Right ventricle myocardium superior (tissue), 1 donor: ENCODE results near the gene MMEL1. TPM values are rescaled to one million over a fixed set of nuclear protein-coding genes. Genes with fewer than 3 reads are reported as not detected.
"Not testable (repeated sequence)": the region's sequence is repeated elsewhere in the genome, so short reads cannot be mapped to it uniquely, and the experiment has no call there.

Experiments
- ATAC-seq: fragments of 200-7000 bp; cut with Tn5 transposase; one replicate; pipeline ENCODE4 v1.9.1; 2020; ENCODE audit warnings: mild to moderate bottlenecking; ENCODE audit not compliant: poor library complexity
- DNase-seq: peaks from one replicate; pipeline ENCODE4 v3.0.0-alpha.2; 2020
- intact Hi-C: fragments of 100-400 bp; cut with DNase I; formaldehyde crosslinking; loops from one replicate; pipeline ENCODE4 v1.11.2; 2022
- total RNA-seq: library from RNA; stranded (reverse); fragmentation: NEBNext Ultra II Directional; extraction: Animal tissue kit (Norgen Biotek cat#: 25700); gene quantifications from one replicate; pipeline ENCODE4 v1.2.1, GENCODE V29; 2021
- donor health status: DM: no; HTN: yes; CAD: no; lungs with severe emphysema.

The MMEL1 gene
- total RNA-seq, 1 donor from 2014 or later, result 0.48 TPM

DNA sequence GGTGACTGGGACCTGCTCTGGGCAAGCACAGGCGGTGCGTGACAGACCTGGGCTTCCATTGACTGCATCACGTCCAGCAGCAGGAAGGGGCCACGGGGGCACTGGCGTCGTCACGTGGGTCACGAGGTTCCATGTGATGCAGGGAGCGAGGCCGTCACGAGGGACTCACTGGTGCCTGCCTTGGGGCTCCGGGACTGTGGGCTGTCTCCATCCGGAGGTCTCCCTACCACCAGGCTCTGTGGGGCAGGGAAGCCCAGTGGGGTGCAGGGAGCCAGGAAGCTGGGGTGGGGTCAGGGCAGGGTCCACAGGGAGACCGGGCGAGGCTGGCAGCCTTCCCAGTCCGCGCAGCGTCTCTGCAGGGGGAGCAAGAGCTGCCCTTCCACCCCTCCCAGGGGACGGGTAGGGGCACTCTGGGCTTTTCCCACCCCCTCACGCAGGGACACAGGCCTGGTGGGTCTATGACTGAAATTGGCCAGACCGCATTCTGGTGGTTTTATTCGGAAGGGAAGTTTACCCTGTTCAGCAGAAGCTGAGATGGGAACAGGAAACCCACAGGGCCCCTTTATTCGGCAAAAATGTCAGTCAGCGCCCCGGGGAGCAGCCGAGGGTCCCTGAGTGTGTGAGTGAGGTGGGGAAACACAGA lies 77.1 kb downstream of the MMEL1 start:
- ATAC-seq (peak; percentile 67), DNase-seq (peak; percentile 88)
- intact Hi-C loops, result no loop called here

DNA sequence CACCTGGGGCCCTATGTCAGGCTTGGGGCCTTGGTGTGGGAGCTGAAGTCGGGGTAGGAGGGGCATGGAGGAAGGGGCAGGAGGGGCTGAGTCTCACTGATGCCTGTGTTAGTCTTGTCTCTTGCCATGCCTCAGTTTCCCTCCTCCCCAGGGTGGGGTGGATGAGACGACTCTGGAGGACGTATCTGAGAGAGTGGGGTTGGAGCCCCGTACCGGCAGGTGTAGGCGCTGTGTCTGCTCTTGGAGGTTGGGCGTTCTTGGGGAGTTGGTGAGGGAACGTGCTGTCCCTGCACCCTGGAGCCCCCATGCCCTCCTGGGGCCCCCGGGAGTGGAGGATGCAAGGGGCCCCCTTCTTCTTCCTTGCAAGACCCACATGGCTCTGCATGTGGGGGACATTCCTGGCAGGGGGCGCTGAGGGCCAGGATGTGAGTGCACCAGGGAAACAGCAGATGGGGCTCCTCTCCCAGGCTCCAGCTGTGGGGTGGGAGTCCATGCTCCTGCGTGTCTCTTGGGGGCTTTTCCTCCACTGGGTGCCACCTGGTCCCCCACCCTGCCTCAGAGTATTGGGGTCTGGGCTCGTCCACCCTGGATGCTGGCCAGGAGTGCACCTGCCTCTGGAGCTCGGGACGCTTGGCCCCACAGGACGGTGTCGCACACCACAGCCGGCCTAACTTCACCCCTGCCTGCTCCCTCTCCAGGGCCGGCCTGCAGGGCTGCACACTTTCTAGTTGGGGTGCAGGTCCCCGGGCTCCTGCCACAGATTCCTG lies 78.0 kb downstream of the MMEL1 start:
- no peak for DNase-seq
- intact Hi-C loops, result no loop called here
- ATAC-seq, result no peak

DNA sequence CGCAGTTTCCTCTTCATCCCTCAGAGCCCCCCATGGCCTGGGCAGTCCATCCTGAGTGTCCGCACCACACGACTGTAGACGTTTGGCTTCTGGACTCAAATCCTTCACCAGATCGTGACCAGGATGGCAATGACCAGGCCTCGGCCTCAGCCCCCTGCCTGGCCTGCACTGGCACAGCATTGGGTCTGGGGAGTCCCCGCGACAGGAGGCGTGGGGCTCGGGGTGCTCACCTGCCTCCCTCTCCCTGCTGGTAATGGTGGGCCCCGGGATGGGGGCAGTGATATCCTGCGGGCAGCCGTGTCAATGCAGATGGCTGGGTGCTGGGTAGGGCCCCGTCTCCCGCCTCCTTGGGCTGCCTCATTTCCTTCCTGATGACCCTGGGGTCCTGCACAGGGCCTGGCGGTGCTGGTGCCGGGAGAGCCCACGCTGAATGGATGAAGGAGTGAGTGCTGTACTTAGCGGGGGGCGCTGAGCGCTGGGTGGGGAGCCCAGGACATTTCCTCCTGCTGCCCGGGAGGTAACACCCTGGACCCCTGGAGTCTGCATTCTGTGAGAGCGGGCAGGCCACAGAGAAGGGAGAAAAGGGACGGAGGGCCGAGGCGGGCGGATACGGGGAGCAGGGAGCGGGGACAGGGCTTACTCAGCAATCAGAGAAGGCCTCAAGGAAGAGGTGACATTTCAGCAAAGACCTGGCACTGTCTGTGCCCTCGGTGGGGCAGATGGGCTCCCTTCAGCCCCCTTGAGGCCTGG lies 78.8 kb downstream of the MMEL1 start:
- intact Hi-C loops, result no loop called here
- DNase-seq (no peak), ATAC-seq (no peak)

DNA sequence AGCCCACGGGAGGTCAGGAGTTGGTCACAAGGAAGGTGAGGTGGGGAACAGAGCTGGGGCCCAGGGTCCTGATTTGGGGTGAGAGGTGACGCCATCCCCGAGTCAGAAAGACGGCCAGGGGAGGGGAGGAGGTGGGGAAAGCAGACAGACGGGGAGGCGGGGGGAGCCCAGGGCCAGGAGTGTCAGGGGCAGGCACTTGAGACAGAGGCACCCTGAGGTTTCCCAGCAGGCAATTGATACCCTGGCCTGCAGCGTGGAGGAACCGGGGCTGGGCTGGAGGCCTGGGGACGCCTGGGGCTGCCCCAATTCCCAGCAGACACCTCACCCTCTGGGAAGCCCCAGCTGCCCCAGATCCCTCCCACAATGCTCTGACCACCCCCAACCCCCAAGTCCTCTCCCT lies 79.7 kb downstream of the MMEL1 start:
- intact Hi-C loops, ATAC-seq, DNase-seq: not testable (repeated sequence)

DNA sequence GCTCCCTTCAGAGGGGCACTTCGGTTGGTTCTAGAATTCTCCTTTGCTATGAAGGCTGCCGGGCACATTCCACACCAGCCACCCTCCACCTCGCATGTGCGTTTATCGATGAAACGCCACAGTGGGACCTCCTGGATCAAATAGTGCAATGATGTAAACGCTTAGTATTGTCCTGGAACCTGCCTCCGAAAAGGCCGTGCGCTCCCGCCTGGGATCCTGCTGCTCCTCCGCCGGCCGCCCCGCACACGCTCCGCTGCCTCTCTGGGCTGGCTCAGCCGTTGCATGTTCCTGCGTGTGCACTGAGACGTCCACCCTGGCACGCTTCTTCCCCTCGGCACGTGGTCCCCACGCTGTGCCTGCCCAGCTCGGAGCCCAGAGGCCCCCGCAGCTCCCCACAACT lies 80.6 kb downstream of the MMEL1 start:
- DNase-seq, result no peak
- intact Hi-C loops, result no loop called here
- no peak for ATAC-seq

DNA sequence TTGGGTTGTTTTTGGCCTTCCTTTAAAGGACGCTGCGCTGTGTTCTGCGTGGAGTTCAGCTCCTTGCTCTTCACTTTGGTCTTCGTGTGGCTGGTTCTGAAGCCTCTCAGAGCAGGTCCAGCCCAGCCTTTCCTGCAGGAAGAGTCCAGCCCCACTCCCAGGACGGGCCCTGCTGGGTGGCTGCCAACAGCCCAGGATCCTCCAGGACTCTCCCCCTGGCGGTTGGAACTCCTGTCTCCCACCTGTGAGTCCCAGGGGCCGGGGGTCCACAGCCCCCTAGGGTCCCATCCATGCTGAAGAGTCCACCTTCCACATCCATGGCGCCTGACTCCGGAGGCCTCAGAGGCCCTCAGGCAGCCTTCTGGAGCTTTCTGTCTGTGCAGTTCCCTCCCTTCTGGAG lies 81.3 kb downstream of the MMEL1 start:
- DNase-seq, result peak; percentile 71

DNA sequence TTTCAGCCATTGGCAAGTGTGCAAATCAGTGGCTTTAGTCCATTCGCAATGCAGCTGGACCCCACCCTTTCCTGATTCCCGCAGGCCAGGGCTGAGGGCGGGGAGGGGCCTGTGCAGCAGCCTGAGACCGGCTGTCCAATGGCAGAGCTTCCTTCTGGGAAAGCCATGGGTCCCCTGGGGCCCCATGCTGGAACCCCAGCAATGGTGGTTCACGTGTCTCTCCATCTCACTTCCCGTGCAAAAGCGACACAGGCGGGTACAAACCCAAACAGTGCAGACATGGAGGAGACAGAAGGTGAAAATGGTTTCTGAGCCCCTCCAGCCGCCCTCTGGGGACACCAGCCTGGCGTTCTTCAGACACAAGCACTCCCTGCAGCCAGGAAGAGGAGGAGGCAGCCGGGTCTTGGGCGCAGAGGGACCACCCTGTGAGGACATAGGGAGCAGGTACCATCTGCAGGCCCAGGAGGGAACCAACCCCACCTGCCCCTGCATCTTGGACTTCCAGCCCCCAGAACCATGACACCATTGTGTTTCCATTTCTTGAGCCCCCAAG lies 82.4 kb downstream of the MMEL1 start:
- intact Hi-C loops, ATAC-seq, DNase-seq: not testable (repeated sequence)

More for the DNA sequence above, 81.3 kb downstream of the MMEL1 start:
- ATAC-seq, intact Hi-C loops: not testable (repeated sequence)

DNA sequence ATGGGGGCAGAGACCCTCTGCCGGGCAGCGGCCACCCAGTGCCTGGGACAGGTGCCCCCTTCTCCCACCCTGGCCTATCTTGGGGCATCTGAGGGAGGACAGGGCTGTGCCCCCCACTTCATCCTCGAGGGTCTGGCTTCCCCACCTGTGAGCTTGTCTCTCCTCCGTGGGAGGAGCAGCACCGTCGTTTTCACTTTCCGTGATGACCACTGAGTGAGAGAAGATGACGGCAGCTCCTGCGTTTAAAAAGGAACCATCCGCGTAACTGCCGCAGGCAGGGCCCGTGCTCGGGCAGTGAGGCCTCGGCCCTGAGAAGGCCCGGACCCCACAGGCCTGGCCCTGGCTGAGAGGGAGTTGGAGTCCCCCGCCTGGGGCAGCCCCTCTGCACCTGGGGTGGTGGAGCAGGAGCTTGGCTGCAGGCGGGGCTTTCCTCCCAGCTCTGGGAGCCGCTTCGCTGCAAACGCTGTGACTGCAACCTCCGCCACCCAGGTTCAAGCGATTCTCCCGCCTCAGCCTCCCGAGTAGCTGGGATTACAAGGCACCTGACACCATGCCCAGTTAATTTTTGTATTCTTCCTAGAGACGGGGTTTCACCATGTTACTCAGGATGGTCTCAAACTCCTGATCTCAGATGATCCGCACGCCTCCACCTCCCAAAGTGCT lies 83.3 kb downstream of the MMEL1 start:
- intact Hi-C loops, result loop anchor here (2.0 kb wide), 1 partner anchor 29 kb away; no protein-coding TSS in a partner anchor
- not testable (repeated sequence) for DNase-seq, ATAC-seq

DNA sequence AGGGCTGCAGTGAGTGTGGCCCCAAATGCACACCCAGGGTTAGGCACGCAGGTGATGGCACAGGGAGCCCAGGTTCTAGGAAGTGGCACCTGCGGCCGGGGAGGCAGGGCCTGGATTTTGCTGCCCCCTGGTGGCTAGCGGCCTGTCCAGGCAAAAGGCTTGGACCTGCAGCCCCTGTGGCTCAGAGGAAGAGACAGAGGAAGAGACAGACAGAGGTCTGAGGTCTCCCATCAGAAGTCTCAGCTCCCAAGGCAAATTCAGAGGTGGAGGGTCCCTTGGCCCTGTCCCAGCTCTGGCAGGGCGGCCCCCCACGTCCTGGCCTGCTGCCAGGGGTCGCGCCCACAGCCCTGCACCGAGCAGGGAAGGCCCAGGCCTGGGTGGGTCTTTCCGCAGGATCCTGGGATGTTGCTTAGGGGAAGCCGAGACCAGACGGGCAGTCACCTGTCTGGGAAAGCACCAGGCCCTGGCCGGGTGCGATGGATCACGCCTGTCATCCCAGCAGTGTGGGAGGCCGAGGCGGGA lies 84.7 kb downstream of the MMEL1 start:
- DNase-seq (peak; percentile 88), ATAC-seq (peak; percentile 62)
- intact Hi-C loops, result loop anchor here (2.0 kb wide), 1 partner anchor 31 kb away; no protein-coding TSS in a partner anchor

DNA sequence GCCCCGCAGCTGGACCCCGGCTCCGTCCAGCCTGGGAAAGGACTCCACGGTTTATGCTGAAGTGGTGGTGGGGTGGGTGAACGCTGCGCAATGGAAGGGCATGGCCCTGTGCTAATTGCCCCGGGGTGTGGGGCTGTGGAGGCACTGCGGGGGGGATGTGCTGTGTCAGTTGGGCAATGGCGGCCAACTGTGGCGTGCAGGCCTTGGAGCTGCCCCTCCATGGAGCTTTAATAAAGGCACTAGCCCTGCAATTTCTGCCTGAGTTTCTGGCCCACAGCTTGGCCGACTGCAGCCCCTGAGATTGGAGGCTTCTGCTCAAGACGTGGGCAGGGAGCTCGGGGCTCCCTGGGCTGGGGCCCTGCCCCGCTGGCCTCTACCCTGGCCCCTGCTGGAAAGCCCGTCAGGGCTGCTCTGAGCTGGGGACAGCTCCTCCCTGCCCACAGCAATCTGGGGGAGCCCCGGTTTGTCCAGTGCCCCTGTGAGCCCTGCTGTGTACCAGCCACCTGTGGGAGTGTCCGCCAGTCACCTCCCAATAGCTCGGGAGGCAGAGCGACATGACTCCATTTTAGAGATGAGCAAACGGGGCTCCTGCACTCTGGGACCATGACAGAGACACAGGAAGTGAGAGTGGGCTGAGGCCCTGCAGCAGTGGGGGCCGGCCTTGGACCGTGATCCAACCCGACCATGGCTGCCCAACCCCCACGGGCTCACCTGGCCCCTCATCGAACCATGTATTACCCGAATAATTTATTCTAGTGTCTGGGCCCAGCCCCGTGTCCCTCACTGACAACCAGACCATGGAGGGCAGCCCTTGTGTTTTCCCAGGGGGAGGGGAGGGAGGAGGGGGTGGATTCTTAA lies 85.4 kb downstream of the MMEL1 start:
- DNase-seq (peak; percentile 64), ATAC-seq (no peak)
- intact Hi-C loops, result loop anchor here (2.0 kb wide), 2 partner anchors 31 to 133 kb away; no protein-coding TSS in a partner anchor

DNA sequence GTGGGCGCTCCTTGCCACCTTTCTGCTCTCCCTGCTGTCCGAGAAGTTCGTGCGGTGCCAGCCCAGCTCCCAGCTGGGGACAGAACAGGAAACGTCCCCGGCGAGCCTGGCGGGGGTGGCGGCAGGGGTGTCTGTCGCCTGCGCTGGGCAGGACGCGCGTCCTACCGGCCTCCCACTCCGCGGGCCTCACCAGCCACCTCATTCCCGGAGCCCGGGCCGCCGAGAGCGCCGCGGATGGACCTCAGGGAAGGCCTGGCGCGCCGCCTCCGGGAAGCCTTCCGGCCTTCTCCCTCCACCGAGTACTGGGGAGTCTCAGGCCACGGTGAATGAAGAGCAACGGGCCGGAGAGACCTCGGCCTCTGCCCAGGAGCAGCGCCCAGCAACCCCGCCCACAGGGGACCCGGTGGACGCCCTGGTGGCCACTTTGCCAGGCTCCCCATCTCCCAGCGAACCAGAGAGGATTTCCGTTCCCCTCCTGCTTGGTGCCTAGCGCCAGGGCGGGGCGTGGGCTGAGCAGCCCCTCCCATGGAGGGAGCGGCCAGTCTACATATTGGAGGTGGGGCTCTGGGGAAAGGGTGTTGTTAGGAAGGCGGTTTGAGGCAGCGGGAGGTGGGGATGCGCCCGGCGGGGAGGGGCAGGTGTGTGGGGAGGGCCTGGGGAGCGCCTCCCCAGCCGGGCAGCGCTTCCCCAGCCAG lies 86.2 kb downstream of the MMEL1 start:
- DNase-seq (peak; percentile 89), ATAC-seq (peak; percentile 67)
- intact Hi-C loops, result loop anchor here (2.0 kb wide), 1 partner anchor 132 kb away; no protein-coding TSS in a partner anchor

DNA sequence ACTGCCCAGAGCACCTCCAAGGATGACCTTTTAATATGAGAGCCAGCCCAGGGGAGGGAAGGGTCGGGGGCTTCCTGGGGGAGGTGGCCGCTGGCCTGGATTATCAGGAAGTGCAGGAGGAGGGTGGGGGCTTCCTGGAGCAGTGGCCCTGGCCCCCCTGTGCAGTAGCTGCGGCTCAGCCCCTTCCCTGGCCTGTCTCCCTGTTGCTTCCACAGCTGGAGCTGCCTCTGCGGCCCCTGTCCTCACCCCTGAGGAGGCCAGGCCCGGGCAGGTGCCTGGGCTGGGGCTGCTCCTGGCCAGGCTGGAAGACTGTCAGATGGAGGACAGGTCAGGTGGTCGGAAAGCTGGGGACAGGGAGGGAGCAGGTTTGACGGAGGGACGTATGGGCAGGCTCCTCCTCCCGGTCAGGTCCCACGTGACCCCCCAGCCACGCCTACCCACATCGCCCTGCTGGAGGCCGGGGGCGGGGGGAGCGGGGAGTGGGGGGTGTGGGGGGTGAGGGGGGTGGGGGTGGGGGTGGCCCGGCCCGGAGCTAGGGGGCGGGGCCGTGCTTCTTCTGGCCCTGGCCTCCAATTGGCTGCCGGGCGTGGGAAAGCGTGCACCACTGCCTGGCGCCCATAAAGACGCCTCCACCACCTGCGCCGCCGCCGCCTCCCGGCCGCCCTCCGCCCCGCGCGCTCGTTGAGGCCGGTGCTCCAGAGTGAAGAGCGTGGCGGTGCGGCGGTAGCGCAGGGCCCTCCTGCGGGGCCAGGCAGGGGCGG lies 86.9 kb downstream of the MMEL1 start:
- ATAC-seq (peak; percentile 68), DNase-seq (peak; percentile 93)
- intact Hi-C loops, result loop anchor here (2.0 kb wide), 1 partner anchor 131 kb away; no protein-coding TSS in a partner anchor

DNA sequence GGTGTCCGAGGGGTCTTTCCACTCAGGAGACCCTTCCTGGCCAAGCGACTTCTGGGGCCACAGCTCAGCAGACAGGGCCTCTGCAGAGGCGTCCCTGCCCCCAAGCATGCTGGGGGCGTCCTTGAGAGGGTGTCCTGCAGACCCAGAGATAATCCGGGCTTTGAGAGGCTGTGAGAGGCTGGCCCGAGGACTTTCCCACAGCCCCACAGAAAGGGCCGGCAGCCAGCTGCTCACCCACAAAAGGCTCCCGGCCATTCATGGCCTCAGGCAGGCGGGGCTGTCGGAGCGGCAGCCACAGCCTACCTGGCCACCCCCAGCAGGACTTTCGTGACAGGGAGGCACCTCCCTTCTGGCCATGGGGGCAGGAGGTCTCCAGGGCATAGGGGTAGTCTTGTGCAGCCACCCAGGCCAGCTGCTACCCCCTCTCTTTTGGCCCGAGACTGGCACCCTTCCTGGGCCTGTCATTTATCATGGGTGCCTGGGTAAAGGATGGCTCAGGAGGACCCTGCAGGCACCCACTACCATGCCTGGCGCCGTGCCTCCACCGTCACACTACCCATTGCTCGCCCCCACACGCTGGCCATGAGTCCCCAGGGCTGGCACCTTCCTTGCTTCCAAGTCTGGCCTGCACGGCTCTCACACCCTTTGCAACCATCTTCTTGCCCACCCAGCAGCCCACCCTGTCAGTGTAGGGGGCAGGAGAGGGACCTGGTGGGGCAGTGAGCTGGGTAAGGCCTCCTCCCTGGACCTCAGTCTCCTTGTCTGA lies 87.8 kb downstream of the MMEL1 start:
- DNase-seq, result no peak
- no peak for ATAC-seq
- intact Hi-C loops, result no loop called here

DNA sequence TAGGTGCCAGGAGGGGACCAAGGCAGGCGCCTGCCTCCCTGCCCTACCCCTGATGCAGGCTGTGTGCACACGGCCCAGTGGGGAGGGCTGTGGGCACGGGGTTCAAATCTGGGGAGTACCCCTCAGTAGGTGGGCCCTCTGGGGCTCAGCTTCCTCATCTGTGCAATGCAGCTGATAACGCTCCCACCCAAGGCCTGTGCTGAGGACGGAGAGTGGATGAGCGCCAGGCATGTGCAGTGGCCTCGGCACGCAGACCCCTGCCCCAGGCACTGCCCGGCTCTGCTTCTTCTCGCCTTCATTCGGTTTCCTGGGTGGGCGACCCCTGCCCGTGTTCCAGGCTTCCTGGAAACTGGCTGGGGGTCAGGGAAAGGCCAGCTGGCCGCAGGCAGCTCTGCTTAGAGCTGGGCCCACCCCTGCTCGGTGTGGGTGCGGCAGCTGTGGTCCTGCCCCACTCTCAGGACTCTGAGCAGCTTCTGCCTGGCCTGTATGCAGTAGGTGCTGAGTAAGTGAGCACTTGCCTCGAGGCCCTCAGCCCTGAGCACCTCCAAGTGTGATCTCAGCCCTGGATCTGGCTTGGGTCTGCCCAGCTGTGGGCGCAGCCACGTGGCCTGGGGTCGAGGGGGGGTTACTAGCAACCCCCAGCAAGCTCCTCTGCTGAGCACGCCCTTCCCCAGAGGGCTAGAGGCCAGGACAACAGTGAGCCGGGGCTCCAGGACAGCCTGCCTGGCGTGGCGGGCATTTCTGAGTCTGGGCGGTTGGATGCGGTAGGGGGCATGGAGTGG lies 88.5 kb downstream of the MMEL1 start:
- intact Hi-C loops, result no loop called here
- ATAC-seq (no peak), DNase-seq (no peak)
